Measurements from ENCODE around the gene PCDHGA4. TPM values are rescaled to one million over a fixed set of nuclear protein-coding genes. Genes with fewer than 3 reads are reported as not detected.
"Not testable (repeated sequence)": the region's sequence is repeated elsewhere in the genome, so short reads cannot be mapped to it uniquely, and the experiment has no call there.

The PCDHGA4 gene
- total RNA-seq, 1 experiment from 2014 or later: 0.26 TPM

- H3K36me3 Mint-ChIP-seq (ENCODE audit: insufficient read depth, unreplicated experiment): no peaks in the 10 kb centered on the region
These were observed 34.6 kb downstream of the PCDHGA4 start for GRCh38 chr5:141389153-141390042.

DNA sequence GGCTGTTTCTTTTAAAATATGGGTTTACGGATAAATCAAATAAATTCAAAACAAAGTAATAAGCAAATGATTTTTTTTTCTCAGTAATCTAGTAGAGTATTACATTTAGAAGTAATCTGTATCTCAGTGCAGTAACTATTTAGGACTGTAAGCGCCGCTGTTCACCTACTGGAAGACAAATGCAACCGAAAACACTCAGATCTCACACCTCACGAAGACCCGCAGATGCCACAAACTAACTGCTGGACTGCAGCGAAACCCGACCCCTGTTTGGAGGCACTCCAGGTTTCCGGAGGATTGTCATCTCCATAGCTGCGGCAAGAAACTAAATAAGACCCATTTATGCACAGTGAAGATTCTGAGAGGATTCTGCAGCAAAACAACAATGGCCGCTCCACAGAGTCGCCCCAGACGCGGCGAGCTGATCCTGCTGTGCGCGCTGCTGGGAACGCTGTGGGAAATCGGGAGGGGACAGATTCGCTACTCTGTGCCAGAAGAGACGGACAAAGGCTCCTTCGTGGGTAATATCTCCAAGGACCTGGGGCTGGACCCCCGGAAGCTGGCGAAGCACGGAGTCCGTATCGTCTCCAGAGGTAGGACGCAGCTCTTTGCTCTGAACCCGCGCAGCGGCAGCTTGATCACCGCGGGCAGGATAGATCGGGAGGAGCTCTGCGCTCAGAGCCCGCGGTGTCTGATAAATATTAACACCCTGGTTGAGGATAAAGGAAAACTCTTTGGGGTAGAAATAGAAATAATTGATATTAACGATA is 37.8 kb downstream of the PCDHGA4 start, which contains the start of gene PCDHGA8:
Gene PCDHGA8 (plus strand): TSS at position 205 of the 770 bp plus-strand sequence. CDS start 181 bp downstream, at position 386.
- Mint-ChIP-seq H3K4me1 (ENCODE audit: insufficient read depth, unreplicated experiment) (no peaks in the 10 kb centered on the region), H3K36me3 (ENCODE audit: insufficient read depth, unreplicated experiment) (no peaks in the 10 kb centered on the region), H3K27ac (ENCODE audit: low read depth, unreplicated experiment) (no peak within 1 kb of the TSS), H3K9me3 (ENCODE audit: unreplicated experiment) (peaks cover 35% of the 10 kb centered on the region), H3K27me3 (ENCODE audit: insufficient read depth, unreplicated experiment) (no peaks in the 10 kb centered on the region), H3K4me3 (ENCODE audit: unreplicated experiment) (no peak within 1 kb of the TSS)
- TF ChIP-seq, protein P1, sequence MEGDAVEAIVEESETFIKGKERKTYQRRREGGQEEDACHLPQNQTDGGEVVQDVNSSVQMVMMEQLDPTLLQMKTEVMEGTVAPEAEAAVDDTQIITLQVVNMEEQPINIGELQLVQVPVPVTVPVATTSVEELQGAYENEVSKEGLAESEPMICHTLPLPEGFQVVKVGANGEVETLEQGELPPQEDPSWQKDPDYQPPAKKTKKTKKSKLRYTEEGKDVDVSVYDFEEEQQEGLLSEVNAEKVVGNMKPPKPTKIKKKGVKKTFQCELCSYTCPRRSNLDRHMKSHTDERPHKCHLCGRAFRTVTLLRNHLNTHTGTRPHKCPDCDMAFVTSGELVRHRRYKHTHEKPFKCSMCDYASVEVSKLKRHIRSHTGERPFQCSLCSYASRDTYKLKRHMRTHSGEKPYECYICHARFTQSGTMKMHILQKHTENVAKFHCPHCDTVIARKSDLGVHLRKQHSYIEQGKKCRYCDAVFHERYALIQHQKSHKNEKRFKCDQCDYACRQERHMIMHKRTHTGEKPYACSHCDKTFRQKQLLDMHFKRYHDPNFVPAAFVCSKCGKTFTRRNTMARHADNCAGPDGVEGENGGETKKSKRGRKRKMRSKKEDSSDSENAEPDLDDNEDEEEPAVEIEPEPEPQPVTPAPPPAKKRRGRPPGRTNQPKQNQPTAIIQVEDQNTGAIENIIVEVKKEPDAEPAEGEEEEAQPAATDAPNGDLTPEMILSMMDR (IDR thresholded peaks at IDR 0.05; ENCODE audit: unreplicated experiment): no peak
- ChIA-PET CTCF (interaction anchor here (0.6 to 2.5 kb wide), 7 partner anchors 10 to 172 kb away, joined by 3 to 14 read pairs (median 3); partner anchors contain the start of genes PCDHGA5 and PCDHGA7), POLR2A (no interaction called here)
- intact Hi-C loops (cut with micrococcal nuclease): no loop called here
- DNase-seq (ENCODE audit: unreplicated experiment): peak; percentile 23
- BruUV-seq (replicated peaks): no TSS peak

More at GRCh38 chr5:141389153-141390042, 34.6 kb downstream of the PCDHGA4 start:
- ChIA-PET CTCF (interaction anchor here (1.1 to 3.3 kb wide), 5 partner anchors 23 to 189 kb away, joined by 3 to 16 read pairs (median 8); partner anchors contain the start of genes PCDHB14, PCDHGA1, PCDHGA10 and TAF7), POLR2A (no interaction called here)
- TF ChIP-seq, protein P1 (IDR thresholded peaks at IDR 0.05; ENCODE audit: unreplicated experiment): no peak
- Mint-ChIP-seq H3K4me1 (ENCODE audit: insufficient read depth, unreplicated experiment) (no peaks in the 10 kb centered on the region), H3K27me3 (ENCODE audit: insufficient read depth, unreplicated experiment) (no peaks in the 10 kb centered on the region), H3K9me3 (ENCODE audit: unreplicated experiment) (peaks cover 29% of the 10 kb centered on the region), H3K4me3 (ENCODE audit: unreplicated experiment) (no peak overlapping the region), H3K27ac (ENCODE audit: low read depth, unreplicated experiment) (no peak overlapping the region)
- no peak for DNase-seq (ENCODE audit: unreplicated experiment)
- BruUV-seq (replicated peaks): no TSS peak
- intact Hi-C loops (cut with micrococcal nuclease): no loop called here

GRCh38 chr5:141393267-141393666 is 38.4 kb downstream of the PCDHGA4 start:
- Mint-ChIP-seq H3K4me1 (ENCODE audit: insufficient read depth, unreplicated experiment) (no peaks in the 10 kb centered on the region), H3K27ac (ENCODE audit: low read depth, unreplicated experiment) (no peak overlapping the region), H3K27me3 (ENCODE audit: insufficient read depth, unreplicated experiment) (no peaks in the 10 kb centered on the region), H3K4me3 (ENCODE audit: unreplicated experiment) (no peak overlapping the region), H3K36me3 (ENCODE audit: insufficient read depth, unreplicated experiment) (no peaks in the 10 kb centered on the region), H3K9me3 (ENCODE audit: unreplicated experiment) (peaks cover 34% of the 10 kb centered on the region)
- TF ChIP-seq, protein P1 (IDR thresholded peaks at IDR 0.05; ENCODE audit: unreplicated experiment): no peak
- no TSS peak for BruUV-seq (replicated peaks)
- CTCF ChIA-PET: interaction anchor here (0.6 to 2.5 kb wide), 7 partner anchors 13 to 174 kb away, joined by 3 to 14 read pairs (median 3); partner anchors contain the start of gene PCDHGA5
- intact Hi-C loops (cut with micrococcal nuclease): no loop called here
- POLR2A ChIA-PET: no interaction called here
- no peak for DNase-seq (ENCODE audit: unreplicated experiment)

DNA sequence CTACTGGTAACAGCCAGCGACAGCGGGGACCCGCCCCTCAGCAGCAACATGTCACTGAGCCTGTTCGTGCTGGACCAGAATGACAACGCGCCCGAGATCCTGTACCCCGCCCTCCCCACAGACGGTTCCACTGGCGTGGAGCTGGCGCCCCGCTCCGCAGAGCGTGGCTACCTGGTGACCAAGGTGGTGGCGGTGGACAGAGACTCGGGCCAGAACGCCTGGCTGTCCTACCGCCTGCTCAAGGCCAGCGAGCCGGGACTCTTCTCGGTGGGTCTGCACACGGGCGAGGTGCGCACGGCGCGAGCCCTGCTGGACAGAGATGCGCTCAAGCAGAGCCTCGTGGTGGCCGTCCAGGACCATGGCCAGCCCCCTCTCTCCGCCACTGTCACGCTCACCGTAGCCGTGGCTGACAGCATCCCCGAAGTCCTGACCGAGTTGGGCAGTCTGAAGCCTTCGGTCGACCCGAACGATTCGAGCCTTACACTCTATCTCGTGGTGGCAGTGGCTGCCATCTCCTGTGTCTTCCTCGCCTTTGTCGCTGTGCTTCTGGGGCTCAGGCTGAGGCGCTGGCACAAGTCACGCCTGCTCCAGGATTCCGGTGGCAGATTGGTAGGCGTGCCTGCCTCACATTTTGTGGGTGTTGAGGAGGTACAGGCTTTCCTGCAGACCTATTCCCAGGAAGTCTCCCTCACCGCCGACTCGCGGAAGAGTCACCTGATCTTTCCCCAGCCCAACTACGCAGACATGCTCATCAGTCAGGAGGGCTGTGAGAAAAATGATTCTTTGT is 39.8 kb downstream of the PCDHGA4 start:
- H3K27me3 Mint-ChIP-seq (ENCODE audit: insufficient read depth, unreplicated experiment); DNase-seq (ENCODE audit: unreplicated experiment); POLR2A ChIA-PET; H3K4me1 Mint-ChIP-seq (ENCODE audit: insufficient read depth, unreplicated experiment); H3K4me3 Mint-ChIP-seq (ENCODE audit: unreplicated experiment); H3K27ac Mint-ChIP-seq (ENCODE audit: low read depth, unreplicated experiment); H3K36me3 Mint-ChIP-seq (ENCODE audit: insufficient read depth, unreplicated experiment); intact Hi-C loops (cut with micrococcal nuclease); BruUV-seq (replicated peaks): not testable (repeated sequence)
- H3K9me3 Mint-ChIP-seq (ENCODE audit: unreplicated experiment): peaks cover 29% of the 10 kb centered on the region
- CTCF ChIA-PET: interaction anchor here (0.6 to 3.7 kb wide), 4 partner anchors 128 to 170 kb away, joined by 3 to 32 read pairs (median 12); no protein-coding TSS in a partner anchor

Data from MCF 10A (cell line).